GM19468 (cell line): ENCODE measurements around the gene ZMYND8.

Experiments used
- ATAC-seq: cut with Tn5 transposase; IDR thresholded peaks from one replicate; pipeline ENCODE4 v1.9.1; 2021; ENCODE audit warnings: mild to moderate bottlenecking, moderate library complexity, moderate number of reproducible peaks; ENCODE audit not compliant: unreplicated experiment; ENCODE audit errors: extremely low read depth

The ZMYND8 gene

GRCh38 chr20:47235853-47236638 is 120.5 kb downstream of the ZMYND8 start:
- no peak for ATAC-seq

DNA sequence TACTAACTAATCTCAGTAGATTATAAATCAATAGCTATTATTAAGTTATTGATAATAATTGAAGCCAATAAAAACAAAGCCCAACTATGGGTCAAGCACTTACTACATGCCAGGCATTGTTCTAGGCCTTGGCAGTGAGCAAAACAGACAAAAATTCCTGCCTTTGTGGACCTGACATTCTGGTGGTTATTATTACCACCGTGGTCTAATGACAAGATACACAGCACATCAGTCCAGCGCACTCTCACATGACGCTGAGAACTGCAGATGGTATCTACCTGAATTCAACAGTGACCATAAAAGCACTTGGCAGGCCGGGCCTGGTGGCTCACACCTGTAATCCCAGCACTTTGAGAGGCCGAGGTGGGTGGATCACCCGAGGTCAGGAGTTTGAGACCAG is 121.4 kb downstream of the ZMYND8 start:
- no peak for ATAC-seq

DNA sequence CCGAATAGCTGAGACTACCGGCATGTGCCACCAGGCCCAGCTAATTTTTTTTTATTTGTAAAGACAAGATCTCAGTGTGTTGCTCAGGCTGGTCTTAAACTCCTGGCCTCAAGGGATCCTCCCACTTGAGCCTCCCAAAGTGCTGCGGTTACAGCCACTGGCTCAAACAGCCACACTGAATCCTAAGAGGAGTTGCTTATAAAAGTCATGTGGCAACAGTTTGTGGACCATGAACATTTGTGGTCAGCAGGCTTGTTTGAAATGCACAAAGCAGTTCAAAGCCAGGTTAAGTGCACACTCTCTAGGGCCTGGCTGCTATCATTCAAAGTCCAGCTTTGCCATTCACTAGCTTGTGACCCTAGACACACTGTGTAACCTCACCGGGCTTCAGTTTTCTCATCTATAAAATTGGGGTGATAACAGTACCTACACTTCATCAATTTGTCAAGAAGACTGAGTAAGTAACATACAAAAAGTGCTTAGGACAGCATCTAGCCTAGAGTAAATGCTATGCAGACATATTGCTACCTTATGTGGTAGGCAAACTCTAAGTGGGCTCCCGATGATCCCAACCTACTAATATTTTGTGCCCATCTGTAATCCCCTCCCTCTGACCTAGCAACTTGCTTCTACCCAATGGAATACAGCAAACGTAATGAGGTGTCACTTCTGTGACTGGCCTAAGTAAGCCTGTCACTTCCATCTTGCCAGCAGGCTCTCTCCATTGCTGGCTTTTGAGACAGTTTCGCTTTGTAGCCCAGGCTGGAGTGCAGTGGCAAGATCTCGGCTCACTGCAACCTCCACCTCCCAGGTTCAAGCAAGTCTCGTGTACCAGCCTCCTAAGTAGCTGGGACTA is 122.9 kb downstream of the ZMYND8 start:
- no peak for ATAC-seq

DNA sequence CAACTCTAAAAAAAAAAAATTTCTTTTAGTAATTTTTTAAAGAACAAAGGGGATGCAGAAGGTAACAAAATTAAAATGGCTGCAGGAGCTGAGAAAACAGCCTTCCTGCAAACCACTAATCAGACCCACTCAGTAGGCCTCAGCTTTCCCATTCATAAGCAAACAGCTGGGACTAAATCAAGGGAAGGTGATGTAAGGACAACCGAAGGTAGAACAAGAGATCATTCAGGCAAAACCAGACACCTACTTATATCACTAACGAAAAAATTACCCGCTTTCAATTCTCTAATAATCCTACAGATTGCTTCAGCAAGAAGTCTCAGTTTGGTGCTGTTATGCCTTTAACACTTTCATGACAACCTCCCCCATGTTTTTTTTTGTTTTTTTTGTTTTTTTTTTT is 124.0 kb downstream of the ZMYND8 start:
- no peak for ATAC-seq

GRCh38 chr20:47231382-47232039 is 125.0 kb downstream of the ZMYND8 start:
- ATAC-seq: no peak

GRCh38 chr20:47230811-47231256 is 125.7 kb downstream of the ZMYND8 start:
- no peak for ATAC-seq

- ATAC-seq: no peak
Observed at GRCh38 chr20:47228654-47229053, 127.8 kb downstream of the ZMYND8 start.

- no peak for ATAC-seq
Observed at GRCh38 chr20:47227576-47227975, 128.9 kb downstream of the ZMYND8 start.

- ATAC-seq: no peak
Observed at GRCh38 chr20:47227119-47227518, 129.4 kb downstream of the ZMYND8 start.

DNA sequence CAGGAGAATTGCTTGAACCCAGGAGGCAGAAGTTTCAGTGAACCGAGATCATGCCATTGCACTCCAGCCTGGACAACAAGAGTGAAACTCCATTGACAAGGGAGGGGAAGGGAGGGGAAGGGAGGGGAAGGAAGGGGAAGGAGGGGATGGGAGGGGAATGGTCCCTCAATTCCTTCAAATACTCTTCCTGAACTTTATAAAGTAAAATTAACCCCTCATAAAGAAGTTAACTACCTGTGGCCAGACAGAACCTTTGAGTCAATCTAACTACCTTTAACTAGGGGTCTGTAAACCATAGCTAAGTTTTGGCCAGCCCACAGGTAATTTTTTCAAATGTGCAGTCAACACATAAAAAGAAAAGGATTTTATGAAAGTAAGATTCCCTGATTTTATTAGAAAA is 131.0 kb downstream of the ZMYND8 start:
- ATAC-seq: no peak

DNA sequence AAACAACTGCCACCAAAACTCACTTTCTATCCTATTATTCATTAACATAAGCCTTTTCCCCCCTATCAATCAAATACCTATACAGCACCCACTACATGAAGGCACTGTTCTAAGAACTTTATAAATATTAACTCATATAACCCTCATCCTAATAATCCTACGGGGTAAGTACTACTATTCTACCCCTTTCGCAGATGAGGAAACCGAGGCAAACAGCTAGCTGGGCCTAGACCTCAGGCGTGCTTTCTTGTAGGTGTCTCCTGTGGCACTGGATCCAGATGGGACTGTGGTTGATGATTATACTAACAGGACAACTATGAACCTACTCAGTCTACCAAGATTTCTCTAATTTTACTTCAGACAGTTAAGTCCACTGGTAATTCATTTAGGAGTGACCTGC is 131.6 kb downstream of the ZMYND8 start:
- no peak for ATAC-seq

- no peak for ATAC-seq
Observed at GRCh38 chr20:47224300-47224791, 132.2 kb downstream of the ZMYND8 start.

DNA sequence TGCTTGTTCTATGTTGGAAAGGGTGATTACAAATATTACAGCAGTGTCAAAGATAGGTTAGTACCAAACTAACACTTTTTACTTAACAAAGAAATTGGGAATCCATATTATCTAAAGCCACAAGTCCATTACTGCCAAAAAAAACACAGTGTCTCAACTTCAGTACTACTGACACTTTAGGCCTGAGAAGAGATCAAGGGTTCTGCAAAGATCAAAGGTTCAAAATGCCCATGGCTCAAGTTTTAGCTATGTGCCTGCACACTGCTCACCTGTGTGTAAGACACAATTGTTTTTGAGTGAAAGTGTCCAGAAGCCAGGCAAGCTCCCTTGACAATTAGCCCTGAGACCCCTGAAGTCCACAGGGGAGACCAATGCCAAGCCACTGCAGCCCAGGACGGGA is 132.6 kb downstream of the ZMYND8 start:
- no peak for ATAC-seq

DNA sequence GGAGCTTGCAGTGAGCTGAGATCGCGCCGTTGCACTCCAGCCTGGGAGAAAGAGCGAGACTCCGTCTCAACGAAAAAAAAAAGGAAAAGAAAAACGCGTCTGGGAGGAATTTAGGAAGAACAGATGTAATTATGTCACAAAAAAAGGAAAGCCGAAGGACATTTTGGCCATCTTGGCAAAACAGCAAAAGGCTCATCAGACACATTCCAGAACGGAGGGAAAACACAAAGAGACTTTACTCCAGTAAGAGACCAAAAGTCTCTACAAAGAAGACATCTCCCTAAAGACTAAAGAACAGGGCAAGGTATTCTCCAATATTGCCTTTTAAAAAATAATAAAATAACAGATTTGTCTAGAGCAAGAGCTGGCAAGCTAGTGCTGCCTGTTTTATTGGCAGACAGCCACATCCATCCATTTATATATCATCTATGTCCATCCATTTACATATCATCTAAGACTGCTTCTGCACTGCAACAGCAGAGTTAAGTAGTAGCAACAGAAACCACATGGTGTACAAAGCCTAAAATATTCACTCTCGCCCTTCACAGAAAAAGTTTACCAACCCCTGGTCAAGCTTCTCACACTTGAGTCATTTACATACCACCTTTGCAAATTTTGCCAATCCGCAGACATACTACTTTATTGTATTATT is 133.9 kb downstream of the ZMYND8 start:
- ATAC-seq: no peak

DNA sequence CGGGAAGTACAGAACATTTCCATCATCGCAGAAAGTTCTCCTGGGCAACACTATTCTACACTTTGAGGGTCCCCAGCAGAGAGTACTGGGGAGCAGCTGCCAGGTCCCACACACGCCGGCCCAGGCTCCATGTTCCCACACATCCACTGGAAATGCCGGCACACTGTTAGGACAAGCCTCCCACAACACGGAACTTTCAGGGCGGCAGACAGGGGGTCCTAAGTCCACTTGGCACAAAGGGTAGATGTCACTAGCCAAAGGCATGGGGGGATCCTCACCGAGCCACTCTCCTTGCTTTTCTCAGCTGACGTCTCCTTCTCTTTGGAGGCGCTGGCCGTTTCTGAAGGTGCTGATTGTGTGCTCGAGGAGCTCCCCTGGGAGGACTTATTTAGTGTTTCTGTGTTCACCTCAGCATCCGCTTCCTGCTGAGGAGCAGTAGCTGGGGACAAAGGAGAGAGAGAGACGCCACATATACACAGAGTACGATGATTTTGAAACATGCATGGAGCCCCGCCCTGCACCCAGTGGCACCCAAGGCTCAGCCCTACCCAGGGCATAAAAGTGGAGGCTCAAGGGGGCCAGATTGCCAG is 135.4 kb downstream of the ZMYND8 start:
- ATAC-seq: no peak

- no peak for ATAC-seq
Observed at GRCh38 chr20:47220161-47220582, 136.3 kb downstream of the ZMYND8 start.

- no peak for ATAC-seq
Observed at GRCh38 chr20:47217482-47218446, 138.7 kb downstream of the ZMYND8 start.

DNA sequence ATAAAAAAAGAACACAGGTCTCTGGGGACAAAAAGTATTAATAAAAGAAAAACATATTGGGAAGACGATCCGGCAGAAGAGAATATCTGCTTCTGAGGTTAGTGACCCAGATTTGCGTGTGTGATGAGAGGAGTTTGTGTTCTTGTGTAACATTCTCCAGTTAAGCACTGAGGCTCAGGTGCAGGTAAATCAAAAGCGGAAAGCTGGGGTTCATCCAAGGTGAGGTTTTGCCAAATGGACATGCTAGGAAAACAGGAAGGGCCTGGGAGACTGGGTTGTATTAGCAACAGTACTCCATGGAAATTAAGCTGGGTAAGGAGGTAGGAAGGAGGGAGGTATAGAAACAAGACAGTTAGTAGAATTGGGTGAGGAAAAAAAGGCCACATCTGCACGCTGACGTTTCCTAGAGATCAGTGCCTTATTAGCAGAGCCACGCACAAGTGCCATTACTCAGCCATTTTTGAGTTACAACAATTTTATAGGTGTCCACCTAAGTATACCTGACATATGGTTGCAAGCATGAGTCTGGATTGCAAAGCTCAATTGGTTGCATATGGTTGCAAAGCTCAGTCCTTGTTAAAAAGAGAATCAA is 139.6 kb downstream of the ZMYND8 start:
- no peak for ATAC-seq
